ENCODE measurements around the gene SERPINB7. TPM values are rescaled to one million over a fixed set of nuclear protein-coding genes. Genes with fewer than 3 reads are reported as not detected.

The SERPINB7 gene
- total RNA-seq, 1 experiment from 2014 or later: 0.19 TPM

DNA sequence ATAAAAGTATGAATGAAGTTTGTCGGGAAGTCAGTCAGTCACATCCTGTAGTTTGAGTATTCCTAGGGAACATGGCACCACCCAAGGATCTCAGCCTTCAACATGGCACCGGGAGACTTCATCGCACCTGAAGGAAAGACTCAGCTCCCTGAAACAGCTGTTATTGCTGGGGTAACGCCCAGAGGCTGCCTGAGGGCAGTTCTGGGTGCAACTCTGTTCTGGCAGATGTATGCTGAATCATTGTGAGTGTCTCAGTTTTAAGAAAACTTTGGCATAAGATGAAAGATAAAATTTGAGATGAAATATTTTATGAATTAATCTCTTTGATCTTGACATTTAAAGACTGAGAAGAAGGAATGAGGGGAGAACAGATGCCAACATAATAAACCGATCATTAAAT, 62.4 kb downstream of the SERPINB7 start:
- DNase-seq: no peak
- CTCF ChIA-PET: no interaction called here

DNA sequence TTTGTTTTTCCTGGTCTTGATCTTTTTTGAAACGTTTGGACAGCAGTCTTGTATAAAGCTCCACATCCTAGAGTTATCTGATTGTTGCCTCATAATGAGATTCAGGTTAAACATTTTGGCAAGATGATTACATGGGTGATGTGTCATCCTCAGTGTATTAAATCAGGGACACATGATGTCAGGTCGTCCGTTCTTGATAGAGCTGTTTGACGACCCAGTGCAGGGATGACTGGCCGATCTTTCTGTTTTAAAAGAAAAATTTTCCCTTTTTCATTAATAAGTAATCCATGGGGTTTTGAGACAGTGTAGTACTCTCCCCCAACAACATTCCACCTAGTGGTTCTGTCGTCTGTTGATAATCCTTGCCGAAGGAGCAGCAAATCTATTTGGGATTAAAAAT, 67.8 kb downstream of the SERPINB7 start:
- Mint-ChIP-seq H3K36me3 (ENCODE audit: insufficient read depth, unreplicated experiment) (no peaks in the 10 kb centered on the region), H3K4me3 (ENCODE audit: low read depth, unreplicated experiment) (no peak overlapping the region), H3K27ac (ENCODE audit: unreplicated experiment) (no peak overlapping the region), H3K4me1 (ENCODE audit: low read depth, unreplicated experiment) (no peaks in the 10 kb centered on the region), H3K9me3 (ENCODE audit: low read depth, unreplicated experiment) (no peaks in the 10 kb centered on the region), H3K27me3 (ENCODE audit: unreplicated experiment) (no peaks in the 10 kb centered on the region)
- no peak for DNase-seq
- CTCF ChIA-PET: interaction anchor here (0.8 to 1.8 kb wide), 4 partner anchors 101 to 332 kb away, joined by 3 to 19 read pairs (median 4); no protein-coding TSS in a partner anchor
- intact Hi-C loops (cut with micrococcal nuclease; ENCODE audit: unreplicated experiment): loop anchor here (5.0 kb wide), 1 partner anchor 161 kb away; no protein-coding TSS in a partner anchor
- TF ChIP-seq, protein P1, sequence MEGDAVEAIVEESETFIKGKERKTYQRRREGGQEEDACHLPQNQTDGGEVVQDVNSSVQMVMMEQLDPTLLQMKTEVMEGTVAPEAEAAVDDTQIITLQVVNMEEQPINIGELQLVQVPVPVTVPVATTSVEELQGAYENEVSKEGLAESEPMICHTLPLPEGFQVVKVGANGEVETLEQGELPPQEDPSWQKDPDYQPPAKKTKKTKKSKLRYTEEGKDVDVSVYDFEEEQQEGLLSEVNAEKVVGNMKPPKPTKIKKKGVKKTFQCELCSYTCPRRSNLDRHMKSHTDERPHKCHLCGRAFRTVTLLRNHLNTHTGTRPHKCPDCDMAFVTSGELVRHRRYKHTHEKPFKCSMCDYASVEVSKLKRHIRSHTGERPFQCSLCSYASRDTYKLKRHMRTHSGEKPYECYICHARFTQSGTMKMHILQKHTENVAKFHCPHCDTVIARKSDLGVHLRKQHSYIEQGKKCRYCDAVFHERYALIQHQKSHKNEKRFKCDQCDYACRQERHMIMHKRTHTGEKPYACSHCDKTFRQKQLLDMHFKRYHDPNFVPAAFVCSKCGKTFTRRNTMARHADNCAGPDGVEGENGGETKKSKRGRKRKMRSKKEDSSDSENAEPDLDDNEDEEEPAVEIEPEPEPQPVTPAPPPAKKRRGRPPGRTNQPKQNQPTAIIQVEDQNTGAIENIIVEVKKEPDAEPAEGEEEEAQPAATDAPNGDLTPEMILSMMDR (IDR thresholded peaks at IDR 0.05; ENCODE audit: unreplicated experiment): no peak
- no TSS peak for BruUV-seq (replicated peaks)

More for the DNA sequence above, 62.4 kb downstream of the SERPINB7 start:
- Mint-ChIP-seq H3K27me3 (ENCODE audit: unreplicated experiment) (no peaks in the 10 kb centered on the region), H3K36me3 (ENCODE audit: insufficient read depth, unreplicated experiment) (no peaks in the 10 kb centered on the region), H3K9me3 (ENCODE audit: low read depth, unreplicated experiment) (no peaks in the 10 kb centered on the region), H3K4me3 (ENCODE audit: low read depth, unreplicated experiment) (no peak overlapping the region), H3K27ac (ENCODE audit: unreplicated experiment) (no peak overlapping the region), H3K4me1 (ENCODE audit: low read depth, unreplicated experiment) (no peaks in the 10 kb centered on the region)
- BruUV-seq (replicated peaks): no TSS peak
- intact Hi-C loops (cut with micrococcal nuclease; ENCODE audit: unreplicated experiment): no loop called here
- TF ChIP-seq, protein P1 (IDR thresholded peaks at IDR 0.05; ENCODE audit: unreplicated experiment): no peak

DNA sequence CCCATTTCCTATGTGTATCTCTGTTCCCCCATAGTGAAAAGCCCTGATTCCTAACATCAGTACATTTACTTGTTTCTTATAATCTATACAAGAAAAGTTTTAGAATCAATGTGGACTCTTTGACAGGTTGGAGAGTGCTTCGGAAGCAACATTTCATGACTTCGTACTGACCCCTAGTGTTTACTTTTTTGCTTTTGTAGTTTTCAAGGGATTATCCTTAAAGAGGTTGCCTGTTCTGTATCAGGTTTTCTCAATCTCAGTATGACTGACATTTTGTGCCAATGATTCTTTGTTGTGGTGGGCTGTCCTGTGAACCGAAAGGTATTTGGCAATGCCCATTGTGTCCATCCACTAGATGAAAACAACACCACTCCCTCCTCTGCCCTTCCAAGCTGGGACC, 69.0 kb downstream of the SERPINB7 start:
- Mint-ChIP-seq H3K36me3 (ENCODE audit: insufficient read depth, unreplicated experiment) (no peaks in the 10 kb centered on the region), H3K27ac (ENCODE audit: unreplicated experiment) (no peak overlapping the region), H3K27me3 (ENCODE audit: unreplicated experiment) (no peaks in the 10 kb centered on the region), H3K4me3 (ENCODE audit: low read depth, unreplicated experiment) (no peak overlapping the region), H3K4me1 (ENCODE audit: low read depth, unreplicated experiment) (no peaks in the 10 kb centered on the region), H3K9me3 (ENCODE audit: low read depth, unreplicated experiment) (no peaks in the 10 kb centered on the region)
- CTCF ChIA-PET: interaction anchor here (0.7 to 1.8 kb wide), 5 partner anchors 92 to 333 kb away, joined by 3 to 19 read pairs (median 3); no protein-coding TSS in a partner anchor
- DNase-seq: peak; percentile 6
- intact Hi-C loops (cut with micrococcal nuclease; ENCODE audit: unreplicated experiment): loop anchor here (1.0 to 5.0 kb wide), 4 partner anchors 92 to 326 kb away; no protein-coding TSS in a partner anchor
- BruUV-seq (replicated peaks): no TSS peak
- TF ChIP-seq, protein P1 (IDR thresholded peaks at IDR 0.05; ENCODE audit: unreplicated experiment): peak; percentile 59

DNA sequence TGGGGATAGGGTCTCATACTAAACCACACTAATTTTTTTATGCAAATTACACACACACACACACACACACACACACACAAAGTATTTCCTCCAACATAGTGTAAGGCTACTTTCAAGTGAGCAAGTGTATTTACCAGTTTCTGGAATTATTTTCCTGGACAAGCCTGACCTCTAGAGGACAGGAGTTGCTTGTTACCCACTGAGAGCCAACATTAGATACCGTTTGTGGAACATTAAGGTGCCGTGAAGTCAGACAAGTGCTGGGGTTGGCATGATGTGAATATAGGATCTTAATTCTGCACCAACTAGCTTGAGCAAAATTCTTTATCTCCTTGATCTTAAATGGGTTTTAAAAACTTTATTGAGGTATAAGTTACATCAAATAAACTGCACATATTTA, 72.9 kb downstream of the SERPINB7 start:
- Mint-ChIP-seq H3K9me3 (ENCODE audit: low read depth, unreplicated experiment) (no peaks in the 10 kb centered on the region), H3K36me3 (ENCODE audit: insufficient read depth, unreplicated experiment) (no peaks in the 10 kb centered on the region), H3K4me3 (ENCODE audit: low read depth, unreplicated experiment) (no peak overlapping the region), H3K4me1 (ENCODE audit: low read depth, unreplicated experiment) (peaks cover 9% of the 10 kb centered on the region), H3K27ac (ENCODE audit: unreplicated experiment) (no peak overlapping the region), H3K27me3 (ENCODE audit: unreplicated experiment) (no peaks in the 10 kb centered on the region)
- TF ChIP-seq, protein P1 (IDR thresholded peaks at IDR 0.05; ENCODE audit: unreplicated experiment): peak; percentile 58
- intact Hi-C loops (cut with micrococcal nuclease; ENCODE audit: unreplicated experiment): loop anchor here (1.0 to 5.0 kb wide), 2 partner anchors 88 to 101 kb away; no protein-coding TSS in a partner anchor
- CTCF ChIA-PET: no interaction called here
- BruUV-seq (replicated peaks): no TSS peak
- DNase-seq: peak; percentile 48
